Activated B cell treated with CpG ODN at 0.5 μM for 24 hours (primary cell): ENCODE measurements around the gene SRCIN1. TPM values are rescaled to one million over a fixed set of nuclear protein-coding genes. Genes with fewer than 3 reads are reported as not detected.

ENCODE experiments used
- ATAC-seq: fragments of 200-7000 bp; cut with Tn5 transposase; one replicate; pipeline ENCODE4 v1.10.0; 2021; ENCODE audit warnings: low read depth, mild to moderate bottlenecking, moderate library complexity
- CTCF ChIA-PET: fragments of 350-600 bp; sonication (Branson Sonifier 250); formaldehyde crosslinking; loops from one replicate; lab custom pipeline; 2021; ENCODE audit warnings: antibody characterized with exemption; lab: Charles Lee
- POLR2A ChIA-PET: fragments of 350-600 bp; sonication (Branson Sonifier 250); formaldehyde crosslinking; loops from one replicate; lab custom pipeline; 2021; ENCODE audit warnings: antibody characterized with exemption; lab: Charles Lee
- DNase-seq: peaks from one replicate; pipeline ENCODE4 v3.0.0; 2022
- H3K27ac Mint-ChIP-seq: one replicate; pipeline ENCODE4 v1.8.0; 2020; ENCODE audit warnings: mixed read lengths
- H3K27me3 Mint-ChIP-seq: one replicate; pipeline ENCODE4 v1.8.0; 2021; ENCODE audit warnings: mixed read lengths
- H3K36me3 Mint-ChIP-seq: one replicate; pipeline ENCODE4 v1.8.0; 2021; ENCODE audit warnings: low read depth, mixed read lengths
- H3K4me1 Mint-ChIP-seq: one replicate; pipeline ENCODE4 v1.8.0; 2021; ENCODE audit warnings: mixed read lengths
- H3K4me3 Mint-ChIP-seq: one replicate; pipeline ENCODE4 v1.8.0; 2020; ENCODE audit warnings: mild to moderate bottlenecking, mixed read lengths
- H3K9me3 Mint-ChIP-seq: one replicate; pipeline ENCODE4 v1.8.0; 2020; ENCODE audit warnings: mixed read lengths
- CTCF ChIP-seq: fragments of 200-600 bp; IDR thresholded peaks from one replicate; pipeline ENCODE4 v1.8.0; 2022; ENCODE audit warnings: antibody characterized with exemption, mild to moderate bottlenecking
- intact Hi-C: fragments of 100-400 bp; cut with micrococcal nuclease; formaldehyde crosslinking; loops from one replicate; pipeline ENCODE4 v1.15.1; 2024
- total RNA-seq: library from RNA; stranded (reverse); gene quantifications from 2 replicates; pipeline ENCODE4 v1.2.3, GENCODE V29; 2022

The SRCIN1 gene
- total RNA-seq, 1 donor from 2014 or later, result 0.35 TPM

- DNase-seq (no peak), ATAC-seq (no peak)
- no peaks in the 10 kb centered on the region for H3K9me3 Mint-ChIP-seq
- peaks cover 15% of the 10 kb centered on the region for H3K4me1 Mint-ChIP-seq
- H3K4me3 Mint-ChIP-seq, result no peak overlapping the region
- no peaks in the 10 kb centered on the region for H3K36me3 Mint-ChIP-seq
- no peak overlapping the region for H3K27ac Mint-ChIP-seq
- intact Hi-C loops, result loop anchor here (2.0 kb wide), 1 partner anchor 62 kb away; no protein-coding TSS in a partner anchor
- TF ChIP-seq CTCF, result no peak
- CTCF ChIA-PET, result interaction anchor here (1.1 to 1.3 kb wide), 2 partner anchors 18 to 45 kb away, joined by 3 to 5 read pairs; no protein-coding TSS in a partner anchor
- peaks cover 67% of the 10 kb centered on the region for H3K27me3 Mint-ChIP-seq
- POLR2A ChIA-PET, result interaction anchor here (0.6 kb wide), 1 partner anchor 1205 kb away, joined by 3 read pairs; no protein-coding TSS in a partner anchor
Measured at GRCh38 chr17:38602956-38603785, 2.6 kb downstream of the SRCIN1 start.

- CTCF ChIA-PET, result interaction anchor here (1.3 kb wide), 1 partner anchor 17 kb away, joined by 5 read pairs; no protein-coding TSS in a partner anchor
- H3K4me1 Mint-ChIP-seq, result peaks cover 15% of the 10 kb centered on the region
Measured at GRCh38 chr17:38602453-38602852, 3.3 kb downstream of the SRCIN1 start.

GRCh38 chr17:38601539-38602351 lies 4.0 kb downstream of the SRCIN1 start:
- H3K4me1 Mint-ChIP-seq, result peaks cover 10% of the 10 kb centered on the region
- ChIA-PET POLR2A (no interaction called here), CTCF (interaction anchor here (1.3 kb wide), 1 partner anchor 17 kb away, joined by 5 read pairs; no protein-coding TSS in a partner anchor)
- H3K4me3 Mint-ChIP-seq, result no peak overlapping the region
- H3K27me3 Mint-ChIP-seq, result peaks cover 60% of the 10 kb centered on the region
- H3K27ac Mint-ChIP-seq, result no peak overlapping the region
- intact Hi-C loops, result loop anchor here (2.0 kb wide), 1 partner anchor 63 kb away; no protein-coding TSS in a partner anchor
- DNase-seq (no peak), ATAC-seq (no peak)
- H3K9me3 Mint-ChIP-seq, result no peaks in the 10 kb centered on the region
- H3K36me3 Mint-ChIP-seq, result no peaks in the 10 kb centered on the region
- TF ChIP-seq CTCF, result no peak

More at GRCh38 chr17:38602453-38602852, 3.3 kb downstream of the SRCIN1 start:
- H3K36me3 Mint-ChIP-seq, result no peaks in the 10 kb centered on the region
- no peak overlapping the region for H3K27ac Mint-ChIP-seq
- DNase-seq, result no peak
- no peak overlapping the region for H3K4me3 Mint-ChIP-seq
- no peak for TF ChIP-seq CTCF
- ATAC-seq, result no peak
- POLR2A ChIA-PET, result interaction anchor here (0.6 kb wide), 1 partner anchor 1205 kb away, joined by 3 read pairs; no protein-coding TSS in a partner anchor
- peaks cover 60% of the 10 kb centered on the region for H3K27me3 Mint-ChIP-seq
- no peaks in the 10 kb centered on the region for H3K9me3 Mint-ChIP-seq
- intact Hi-C loops, result loop anchor here (2.0 kb wide), 1 partner anchor 62 kb away; no protein-coding TSS in a partner anchor

GRCh38 chr17:38600906-38601305 lies 4.8 kb downstream of the SRCIN1 start:
- H3K27me3 Mint-ChIP-seq, result peaks cover 64% of the 10 kb centered on the region
- H3K27ac Mint-ChIP-seq, result no peak overlapping the region
- DNase-seq (no peak), ATAC-seq (no peak)
- no peaks in the 10 kb centered on the region for H3K36me3 Mint-ChIP-seq
- H3K9me3 Mint-ChIP-seq, result no peaks in the 10 kb centered on the region
- ChIA-PET POLR2A (no interaction called here), CTCF (no interaction called here)
- no peak for TF ChIP-seq CTCF
- intact Hi-C loops, result no loop called here
- H3K4me1 Mint-ChIP-seq, result peaks cover 7% of the 10 kb centered on the region
- no peak overlapping the region for H3K4me3 Mint-ChIP-seq
